Measurements from ENCODE around the gene SRCIN1.
A peak's percentile ranks its signal among the peaks of the same experiment; 100 is the strongest.
"Not testable (repeated sequence)": the region's sequence is repeated elsewhere in the genome, so short reads cannot be mapped to it uniquely, and the experiment has no call there.

Gene SRCIN1

DNA sequence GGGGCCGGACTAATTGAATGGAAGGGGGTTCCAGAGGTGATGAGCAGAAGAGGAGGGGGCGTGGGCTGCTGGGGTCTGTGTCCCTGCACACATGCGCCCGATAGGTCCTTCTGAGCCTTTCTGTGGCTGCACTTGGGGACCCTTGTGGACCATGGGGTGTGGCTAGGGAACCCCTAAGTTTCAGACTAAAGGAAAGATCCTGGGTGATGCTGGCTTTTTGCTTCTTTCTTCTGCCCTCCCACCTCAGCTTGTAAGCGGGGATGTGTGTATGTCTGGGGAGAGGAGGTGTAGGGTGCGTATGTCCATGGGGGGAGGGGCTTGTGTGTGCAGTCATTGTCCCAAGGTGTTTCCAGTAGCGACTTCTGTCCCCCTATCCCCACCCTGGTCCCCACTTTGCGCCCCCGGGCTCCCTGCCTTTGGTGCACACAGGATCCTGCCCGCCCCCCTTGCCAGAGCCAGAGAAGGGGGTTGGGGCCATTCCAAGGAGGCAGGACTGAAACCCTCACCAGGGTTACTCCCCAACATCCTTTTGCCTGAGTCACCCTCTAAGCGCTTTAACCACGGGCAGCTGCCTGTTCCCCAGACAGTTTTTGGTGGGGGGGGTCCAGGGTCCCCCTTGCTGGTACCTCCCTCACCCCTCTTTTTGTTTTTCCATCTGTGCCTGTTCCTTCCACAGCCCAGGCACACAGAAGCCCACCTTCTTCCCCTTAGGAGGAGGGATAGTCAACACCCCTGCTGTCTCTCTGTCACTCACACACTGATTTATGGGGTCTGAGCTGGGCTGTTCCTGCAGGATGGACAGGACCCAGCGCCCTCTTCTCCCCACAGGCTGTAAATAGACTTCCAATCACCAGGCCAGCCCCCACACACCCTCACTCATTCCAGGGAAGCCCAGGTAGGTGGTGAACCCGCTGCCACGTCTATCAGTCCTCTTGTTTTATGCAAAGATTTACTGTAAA, 94.3 kb downstream of the SRCIN1 start:
- no peaks in the 10 kb centered on the region for H3K9me3 Mint-ChIP-seq
- peaks cover 11% of the 10 kb centered on the region for H3K36me3 Mint-ChIP-seq
- H3K27ac Mint-ChIP-seq = no peak overlapping the region
- H3K4me1 Mint-ChIP-seq = peaks cover 12% of the 10 kb centered on the region
- H3K4me3 Mint-ChIP-seq = peak overlapping the region; percentile 34
- DNase-seq (ENCODE audit: low spot score in 2 of 2) (no peak), ATAC-seq (no peak)

DNA sequence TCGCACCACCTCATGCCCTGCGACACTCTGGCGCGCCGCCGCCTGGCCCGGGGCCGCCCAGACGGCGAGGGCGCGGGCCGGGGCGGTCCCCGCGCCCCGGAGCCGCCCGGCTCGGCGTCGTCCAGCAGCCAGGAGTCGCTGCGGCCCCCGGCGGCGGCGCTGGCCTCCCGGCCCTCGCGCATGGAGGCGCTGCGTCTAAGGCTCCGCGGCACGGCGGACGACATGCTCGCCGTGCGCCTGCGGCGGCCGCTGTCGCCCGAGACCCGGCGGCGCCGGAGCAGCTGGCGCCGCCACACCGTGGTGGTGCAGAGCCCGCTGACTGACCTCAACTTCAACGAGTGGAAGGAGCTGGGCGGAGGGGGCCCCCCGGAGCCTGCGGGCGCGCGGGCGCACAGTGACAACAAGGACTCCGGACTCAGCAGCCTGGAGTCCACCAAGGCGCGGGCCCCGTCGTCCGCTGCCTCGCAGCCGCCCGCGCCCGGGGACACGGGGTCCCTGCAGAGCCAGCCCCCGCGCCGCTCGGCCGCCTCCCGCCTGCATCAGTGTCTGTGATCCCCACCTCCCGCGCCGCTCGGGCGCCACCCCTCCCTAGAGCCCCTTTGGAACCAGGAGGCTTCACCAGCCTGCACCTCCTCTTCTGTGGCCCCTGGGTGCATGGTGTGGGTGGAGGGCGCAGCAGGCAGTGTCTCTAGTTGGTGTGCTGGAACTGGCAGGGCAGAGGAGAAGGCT, 95.2 kb downstream of the SRCIN1 start:
- Mint-ChIP-seq H3K36me3 (peaks cover 11% of the 10 kb centered on the region), H3K9me3 (no peaks in the 10 kb centered on the region), H3K27ac (no peak overlapping the region), H3K4me3 (peak overlapping the region; percentile 34), H3K4me1 (peaks cover 12% of the 10 kb centered on the region)
- ATAC-seq = peak; percentile 33
- no peak for DNase-seq (ENCODE audit: low spot score in 2 of 2)

GRCh38 chr17:38509772-38510420, 95.9 kb downstream of the SRCIN1 start:
- peaks cover 12% of the 10 kb centered on the region for H3K4me1 Mint-ChIP-seq
- DNase-seq (ENCODE audit: low spot score in 2 of 2) = no peak
- H3K9me3 Mint-ChIP-seq = no peaks in the 10 kb centered on the region
- peak overlapping the region; percentile 2 for H3K27ac Mint-ChIP-seq
- peaks cover 11% of the 10 kb centered on the region for H3K36me3 Mint-ChIP-seq
- H3K4me3 Mint-ChIP-seq = peak overlapping the region; percentile 71
- peak; percentile 43 for ATAC-seq

- peak; percentile 52 to 80 for DNase-seq (ENCODE audit: low spot score in 2 of 2)
- H3K36me3 Mint-ChIP-seq = peaks cover 11% of the 10 kb centered on the region
- H3K27ac Mint-ChIP-seq = peak overlapping the region; percentile 2
Measured at GRCh38 chr17:38508954-38509771, 96.6 kb downstream of the SRCIN1 start.

DNA sequence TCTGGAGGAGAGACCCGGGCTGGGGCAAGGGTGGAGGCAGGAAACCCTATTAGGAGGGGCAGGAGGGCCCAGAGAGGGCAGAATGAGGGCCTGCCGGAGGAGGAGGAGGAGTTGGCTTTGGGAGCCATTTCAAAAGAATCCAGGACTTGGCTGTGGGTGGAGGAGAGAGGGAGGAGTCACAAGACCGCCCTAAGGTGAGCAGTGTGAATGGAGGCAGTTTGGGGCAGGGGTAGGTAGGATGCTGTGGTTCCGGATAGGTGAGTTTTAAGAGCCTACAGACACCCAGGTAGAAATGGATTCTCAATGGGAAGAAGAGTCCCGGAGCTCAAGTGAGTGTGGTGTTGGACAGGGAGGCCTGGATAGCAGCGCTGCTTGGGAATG, 97.2 kb downstream of the SRCIN1 start:
- Mint-ChIP-seq H3K36me3 (peaks cover 11% of the 10 kb centered on the region), H3K4me3 (peak overlapping the region; percentile 71), H3K27ac (peak overlapping the region; percentile 2), H3K4me1 (peaks cover 12% of the 10 kb centered on the region), H3K9me3 (no peaks in the 10 kb centered on the region)
- ATAC-seq (no peak), DNase-seq (ENCODE audit: low spot score in 2 of 2) (no peak)

More at GRCh38 chr17:38508954-38509771, 96.6 kb downstream of the SRCIN1 start:
- peaks cover 12% of the 10 kb centered on the region for H3K4me1 Mint-ChIP-seq
- peak; percentile 86 for ATAC-seq
- H3K4me3 Mint-ChIP-seq = peak overlapping the region; percentile 71
- no peaks in the 10 kb centered on the region for H3K9me3 Mint-ChIP-seq

DNA sequence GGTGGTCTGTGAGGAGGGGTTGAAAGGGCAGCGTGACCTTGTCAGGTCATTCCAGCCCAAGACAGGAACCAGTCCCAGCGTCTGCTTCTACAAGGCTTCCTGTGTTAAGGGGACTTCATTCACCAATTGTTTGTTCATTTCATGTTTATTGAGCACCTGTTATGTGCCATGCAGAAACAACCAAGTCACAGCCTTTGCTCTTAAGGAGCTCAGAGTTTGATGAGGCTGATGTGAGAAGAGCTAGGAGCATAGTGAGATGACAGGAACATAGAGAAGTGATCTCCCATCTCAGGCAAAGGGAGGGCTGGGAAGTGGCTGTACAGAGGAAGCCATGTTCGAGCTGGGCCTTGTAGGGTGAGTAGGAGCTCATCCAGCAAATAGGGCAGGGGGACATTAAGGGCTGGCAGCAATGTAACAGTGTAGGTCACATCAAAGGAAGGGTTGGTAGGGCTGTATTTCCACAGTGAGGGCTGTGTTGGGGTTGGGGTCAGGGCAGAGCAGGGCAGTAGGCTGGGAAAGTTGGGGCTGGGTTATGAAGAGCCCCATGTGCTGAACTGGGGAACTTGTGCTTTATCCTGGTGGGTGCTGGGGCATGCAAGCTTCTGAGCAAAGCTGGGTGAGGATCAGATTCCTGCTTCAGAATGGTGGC, 97.7 kb downstream of the SRCIN1 start:
- Mint-ChIP-seq H3K36me3 (peaks cover 11% of the 10 kb centered on the region), H3K9me3 (no peaks in the 10 kb centered on the region), H3K4me3 (peak overlapping the region; percentile 71), H3K4me1 (peaks cover 12% of the 10 kb centered on the region), H3K27ac (peak overlapping the region; percentile 13)
- ATAC-seq = no peak
- DNase-seq (ENCODE audit: low spot score in 2 of 2) = no peak

- Mint-ChIP-seq H3K27ac (no peak overlapping the region), H3K36me3 (peaks cover 11% of the 10 kb centered on the region), H3K9me3 (no peaks in the 10 kb centered on the region), H3K4me1 (peaks cover 12% of the 10 kb centered on the region), H3K4me3 (no peak overlapping the region)
- ATAC-seq = no peak
- DNase-seq (ENCODE audit: low spot score in 2 of 2) = no peak
Measured at GRCh38 chr17:38507436-38507835, 98.3 kb downstream of the SRCIN1 start.

GRCh38 chr17:38504216-38504615, 101.5 kb downstream of the SRCIN1 start:
- Mint-ChIP-seq H3K36me3 (peaks cover 6% of the 10 kb centered on the region), H3K4me3 (no peak overlapping the region), H3K27ac (no peak overlapping the region), H3K4me1 (peaks cover 7% of the 10 kb centered on the region), H3K9me3 (no peaks in the 10 kb centered on the region)
- DNase-seq (ENCODE audit: low spot score in 2 of 2) = no peak
- ATAC-seq = no peak

- not testable (repeated sequence) for DNase-seq (ENCODE audit: low spot score in 2 of 2); H3K27ac Mint-ChIP-seq; H3K4me1 Mint-ChIP-seq; H3K9me3 Mint-ChIP-seq; H3K4me3 Mint-ChIP-seq; ATAC-seq; H3K36me3 Mint-ChIP-seq
Measured at GRCh38 chr17:38503286-38503913, 102.4 kb downstream of the SRCIN1 start.

DNA sequence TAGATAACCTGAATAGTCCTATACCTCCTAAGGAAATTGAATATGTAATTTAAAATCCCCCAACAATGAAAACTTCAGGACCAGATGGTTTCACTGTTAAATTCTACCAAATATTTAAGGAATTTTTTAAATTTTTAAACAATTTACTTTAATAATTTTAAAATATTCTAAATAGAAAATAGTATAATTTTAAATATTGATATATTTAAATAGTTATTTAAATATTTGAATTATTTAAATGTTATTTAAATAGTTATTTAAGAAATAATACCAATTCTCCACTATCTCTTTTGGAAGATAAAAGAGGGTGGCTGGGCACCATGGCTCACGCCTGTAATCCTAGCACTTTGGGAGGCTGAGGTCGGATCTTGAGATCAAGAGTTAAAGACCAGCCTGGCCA, 104.0 kb downstream of the SRCIN1 start:
- not testable (repeated sequence) for H3K4me3 Mint-ChIP-seq; H3K9me3 Mint-ChIP-seq; H3K36me3 Mint-ChIP-seq; DNase-seq (ENCODE audit: low spot score in 2 of 2); H3K4me1 Mint-ChIP-seq; ATAC-seq; H3K27ac Mint-ChIP-seq

- not testable (repeated sequence) for H3K36me3 Mint-ChIP-seq; H3K9me3 Mint-ChIP-seq; ATAC-seq; DNase-seq (ENCODE audit: low spot score in 2 of 2); H3K4me3 Mint-ChIP-seq; H3K4me1 Mint-ChIP-seq; H3K27ac Mint-ChIP-seq
Measured at GRCh38 chr17:38499230-38499629, 106.5 kb downstream of the SRCIN1 start.

DNA sequence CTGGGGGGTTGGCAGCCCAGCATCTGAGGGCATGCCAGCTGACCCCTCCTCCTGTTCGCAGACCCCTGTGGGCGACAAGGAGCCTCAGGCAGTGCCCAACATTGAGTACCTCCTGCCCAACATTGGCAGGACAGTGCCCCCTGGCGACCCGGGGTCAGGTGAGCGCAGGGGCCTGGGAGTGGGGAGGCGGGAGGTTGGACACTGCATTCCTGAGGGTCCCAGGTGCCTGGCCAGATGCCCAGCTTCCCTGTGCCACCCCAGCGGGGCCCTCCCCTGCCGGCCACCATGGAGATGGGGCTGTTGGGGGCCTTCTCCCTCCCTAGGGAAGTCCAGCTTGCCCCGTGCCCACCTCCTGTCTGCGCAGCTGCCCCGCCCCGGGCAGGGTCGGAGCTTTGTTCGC, 107.4 kb downstream of the SRCIN1 start:
- DNase-seq (ENCODE audit: low spot score in 2 of 2) = no peak
- Mint-ChIP-seq H3K36me3 (no peaks in the 10 kb centered on the region), H3K27ac (no peak overlapping the region), H3K4me3 (no peak overlapping the region), H3K4me1 (peaks cover 5% of the 10 kb centered on the region), H3K9me3 (no peaks in the 10 kb centered on the region)
- ATAC-seq = no peak

- not testable (repeated sequence) for H3K36me3 Mint-ChIP-seq; H3K4me1 Mint-ChIP-seq; H3K4me3 Mint-ChIP-seq; ATAC-seq; H3K27ac Mint-ChIP-seq; H3K9me3 Mint-ChIP-seq; DNase-seq (ENCODE audit: low spot score in 2 of 2)
Measured at GRCh38 chr17:38497656-38498055, 108.1 kb downstream of the SRCIN1 start.

- not testable (repeated sequence) for ATAC-seq; DNase-seq (ENCODE audit: low spot score in 2 of 2); H3K9me3 Mint-ChIP-seq; H3K27ac Mint-ChIP-seq; H3K36me3 Mint-ChIP-seq; H3K4me1 Mint-ChIP-seq; H3K4me3 Mint-ChIP-seq
Measured at GRCh38 chr17:38494152-38494551, 111.6 kb downstream of the SRCIN1 start.
